HUES6 (cell line): Measurements from ENCODE around the gene NELFB.

ENCODE experiments used
- H3K27ac ChIP-seq: 2 replicates; pipeline ENCODE4 v1.7.0; 2013; ENCODE audit warnings: low read depth, mild to moderate bottlenecking, low read length, inconsistent platforms
- H3K27me3 ChIP-seq: 2 replicates; pipeline ENCODE4 v1.6.1; 2013; ENCODE audit warnings: low read length; ENCODE audit not compliant: control insufficient read depth, insufficient read depth
- H3K36me3 ChIP-seq: 2 replicates; pipeline ENCODE4 v1.6.1; 2013; ENCODE audit warnings: low read length; ENCODE audit not compliant: control insufficient read depth, insufficient read depth
- H3K4me1 ChIP-seq: 2 replicates; pipeline ENCODE4 v1.6.1; 2013; ENCODE audit warnings: low read length; ENCODE audit not compliant: control insufficient read depth, insufficient read depth
- H3K4me3 ChIP-seq: 2 replicates; pipeline ENCODE4 v1.5.1; 2013; ENCODE audit warnings: low read depth, low read length
- H3K9ac ChIP-seq: one replicate; pipeline ENCODE4 v1.6.1; 2013; ENCODE audit warnings: mild to moderate bottlenecking, low read length
- H3K9me3 ChIP-seq: 2 replicates; pipeline ENCODE4 v1.6.1; 2013; ENCODE audit warnings: low read depth, low read length; ENCODE audit not compliant: control insufficient read depth, insufficient read depth

NELFB gene

GRCh38 chr9:137306066-137306849, 51.1 kb downstream of the NELFB start:
- Histone ChIP-seq H3K27me3 (peaks cover 12% of the 10 kb centered on the region; the same call in 1 of the 2 replicates), H3K4me3 (no peak overlapping the region), H3K9me3 (no peaks in the 10 kb centered on the region), H3K27ac (no peak overlapping the region), H3K9ac (no peak overlapping the region), H3K4me1 (peaks cover 56% of the 10 kb centered on the region), H3K36me3 (no peaks in the 10 kb centered on the region)

- no peaks in the 10 kb centered on the region for H3K36me3 ChIP-seq
- peaks cover 8% of the 10 kb centered on the region; the same call in 1 of the 2 replicates for H3K27me3 ChIP-seq
- no peaks in the 10 kb centered on the region for H3K9me3 ChIP-seq
- H3K27ac ChIP-seq, result no peak overlapping the region
- H3K4me3 ChIP-seq, result no peak overlapping the region
- peaks cover 59% of the 10 kb centered on the region for H3K4me1 ChIP-seq
- H3K9ac ChIP-seq, result no peak overlapping the region
Measured at GRCh38 chr9:137306850-137307254, 51.7 kb downstream of the NELFB start.

- H3K27ac ChIP-seq, result no peak overlapping the region
- H3K36me3 ChIP-seq, result no peaks in the 10 kb centered on the region
- H3K4me1 ChIP-seq, result peaks cover 59% of the 10 kb centered on the region
- H3K9ac ChIP-seq, result no peak overlapping the region
- peaks cover 8% of the 10 kb centered on the region; the same call in 1 of the 2 replicates for H3K27me3 ChIP-seq
- no peak overlapping the region for H3K4me3 ChIP-seq
- no peaks in the 10 kb centered on the region for H3K9me3 ChIP-seq
Measured at GRCh38 chr9:137307255-137308056, 52.3 kb downstream of the NELFB start.

GRCh38 chr9:137308057-137308619, 53.0 kb downstream of the NELFB start:
- H3K4me3 ChIP-seq, result no peak overlapping the region
- peaks cover 53% of the 10 kb centered on the region for H3K4me1 ChIP-seq
- no peaks in the 10 kb centered on the region for H3K36me3 ChIP-seq

GRCh38 chr9:137309368-137310188, 54.5 kb downstream of the NELFB start:
- no peak overlapping the region for H3K27ac ChIP-seq
- peaks cover 45% of the 10 kb centered on the region for H3K4me1 ChIP-seq
- no peak overlapping the region for H3K4me3 ChIP-seq
- no peaks in the 10 kb centered on the region for H3K9me3 ChIP-seq
- no peaks in the 10 kb centered on the region for H3K36me3 ChIP-seq
- H3K9ac ChIP-seq, result no peak overlapping the region
- H3K27me3 ChIP-seq, result no peaks in the 10 kb centered on the region

More at GRCh38 chr9:137308057-137308619, 53.0 kb downstream of the NELFB start:
- Histone ChIP-seq H3K9me3 (no peaks in the 10 kb centered on the region), H3K27ac (no peak overlapping the region), H3K27me3 (peaks cover 8% of the 10 kb centered on the region; the same call in 1 of the 2 replicates), H3K9ac (no peak overlapping the region)

GRCh38 chr9:137310189-137311052, 55.3 kb downstream of the NELFB start:
- H3K36me3 ChIP-seq, result no peaks in the 10 kb centered on the region
- no peaks in the 10 kb centered on the region for H3K9me3 ChIP-seq
- no peak overlapping the region for H3K4me3 ChIP-seq
- H3K27ac ChIP-seq, result no peak overlapping the region
- no peak overlapping the region for H3K9ac ChIP-seq
- peaks cover 44% of the 10 kb centered on the region for H3K4me1 ChIP-seq
- no peaks in the 10 kb centered on the region for H3K27me3 ChIP-seq

GRCh38 chr9:137311171-137311985, 56.3 kb downstream of the NELFB start:
- H3K9ac ChIP-seq, result no peak overlapping the region
- no peaks in the 10 kb centered on the region for H3K36me3 ChIP-seq
- H3K4me1 ChIP-seq, result peaks cover 34% of the 10 kb centered on the region
- H3K9me3 ChIP-seq, result no peaks in the 10 kb centered on the region
- no peak overlapping the region for H3K4me3 ChIP-seq
- no peak overlapping the region for H3K27ac ChIP-seq
- H3K27me3 ChIP-seq, result no peaks in the 10 kb centered on the region

GRCh38 chr9:137311986-137312851, 57.1 kb downstream of the NELFB start:
- Histone ChIP-seq H3K36me3 (no peaks in the 10 kb centered on the region), H3K27me3 (no peaks in the 10 kb centered on the region), H3K9me3 (no peaks in the 10 kb centered on the region), H3K9ac (no peak overlapping the region), H3K27ac (no peak overlapping the region), H3K4me3 (no peak overlapping the region), H3K4me1 (peaks cover 37% of the 10 kb centered on the region)

GRCh38 chr9:137312852-137313325, 57.8 kb downstream of the NELFB start:
- H3K4me3 ChIP-seq, result no peak overlapping the region
- H3K9me3 ChIP-seq, result no peaks in the 10 kb centered on the region
- H3K4me1 ChIP-seq, result peaks cover 35% of the 10 kb centered on the region
- no peaks in the 10 kb centered on the region for H3K36me3 ChIP-seq
- H3K27ac ChIP-seq, result no peak overlapping the region
- H3K27me3 ChIP-seq, result no peaks in the 10 kb centered on the region
- H3K9ac ChIP-seq, result no peak overlapping the region
